Thyroid gland (tissue), 4 donors: ENCODE measurements around the gene TBC1D16.

Source experiments
- CTCF ChIP-seq, 6 experiments: fragments of 200-600 bp in 3 of 6; fragments of 450-650 bp in 3 of 6; sonication (generic) in 3 of 6; IDR thresholded peaks; one replicate each; pipeline ENCODE4 v1.5.1; 2016 to 2019; ENCODE audit warnings: antibody characterized with exemption in 6 of 6, mild to moderate bottlenecking in 2 of 6, inconsistent platforms in 1 of 6, moderate library complexity in 1 of 6
- POLR2A ChIP-seq, 2 donors: fragments of 450-650 bp; IDR thresholded peaks; one replicate each; pipeline ENCODE4 v1.6.1; 2017; ENCODE audit warnings: antibody characterized with exemption in 2 of 2, mild to moderate bottlenecking in 2 of 2, moderate library complexity in 1 of 2

GRCh38 chr17:80023481-80024205, 12.0 kb downstream of the TBC1D16 start:
- TF ChIP-seq CTCF (IDR thresholded peaks at IDR 0.05) (no peak), POLR2A (IDR thresholded peaks at IDR 0.05) (no peak)
